DMS79 treated with DMSO at 0.1 percent for 48 hours (cell line): ENCODE data around the gene GTF3C4.
"Not testable (repeated sequence)": the region's sequence is repeated elsewhere in the genome, so short reads cannot be mapped to it uniquely, and the experiment has no call there.

Experiments
- DNase-seq: peaks from one replicate; lab custom pipeline; 2025; lab: John Stamatoyannopoulos, UW

The GTF3C4 gene

DNA sequence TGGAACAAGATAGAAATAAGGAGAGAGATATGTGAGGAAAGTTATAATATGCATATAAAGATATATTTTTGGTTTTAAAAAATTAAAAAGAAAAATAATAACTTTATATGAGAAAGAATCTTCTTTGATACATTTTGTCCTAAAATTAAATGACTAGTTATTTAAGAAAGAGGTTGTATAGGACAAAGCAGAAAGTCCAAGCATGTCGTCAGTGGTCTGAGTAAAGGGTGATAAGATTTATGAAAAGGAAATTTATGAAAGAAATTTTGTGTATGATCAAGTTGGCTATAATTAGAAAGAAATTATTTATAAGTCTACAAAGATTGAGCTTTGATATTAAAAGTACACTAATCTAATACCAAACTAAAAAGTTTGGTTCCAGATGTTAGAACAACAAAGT, 32.0 kb downstream of the GTF3C4 start:
- DNase-seq, result no peak

DNA sequence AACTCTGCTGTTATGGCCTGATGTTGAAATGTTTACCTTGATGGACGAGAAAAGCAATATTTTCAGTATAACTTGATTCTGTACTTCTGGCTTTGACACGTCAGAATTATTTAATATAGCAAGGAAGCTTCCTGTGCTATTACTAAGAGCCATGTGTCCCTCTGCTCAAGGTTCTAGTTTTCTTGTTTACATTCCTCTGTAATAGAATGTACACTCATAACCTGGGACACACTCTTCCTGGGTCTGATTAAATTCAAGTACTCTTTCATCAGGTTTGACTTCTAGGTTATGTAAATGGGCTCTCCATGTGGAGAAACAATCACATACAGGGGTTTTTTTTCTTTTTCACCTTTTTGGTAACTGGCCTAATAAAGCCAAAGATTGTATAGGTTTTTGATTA, 33.1 kb downstream of the GTF3C4 start:
- no peak for DNase-seq

DNA sequence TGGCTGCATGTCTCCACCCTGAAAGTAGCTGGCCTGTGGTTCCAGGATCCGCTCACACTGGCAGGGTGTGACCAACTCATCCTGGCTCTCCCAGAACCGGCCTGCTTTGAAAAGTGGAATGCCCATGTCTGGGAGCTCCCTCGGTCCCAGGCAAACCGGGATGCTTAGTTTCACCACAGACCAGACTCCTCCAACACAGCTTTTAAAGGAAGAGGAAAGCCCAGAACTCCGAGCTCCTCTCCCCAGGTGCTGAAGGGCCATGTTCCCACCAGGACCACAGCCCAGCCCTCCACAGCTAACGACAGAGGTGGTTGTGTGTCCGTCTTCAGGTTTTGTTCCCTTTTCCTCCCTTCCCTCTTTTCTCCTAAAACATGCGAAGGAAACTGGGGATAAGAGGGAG, 38.0 kb downstream of the GTF3C4 start:
- DNase-seq, result no peak

DNA sequence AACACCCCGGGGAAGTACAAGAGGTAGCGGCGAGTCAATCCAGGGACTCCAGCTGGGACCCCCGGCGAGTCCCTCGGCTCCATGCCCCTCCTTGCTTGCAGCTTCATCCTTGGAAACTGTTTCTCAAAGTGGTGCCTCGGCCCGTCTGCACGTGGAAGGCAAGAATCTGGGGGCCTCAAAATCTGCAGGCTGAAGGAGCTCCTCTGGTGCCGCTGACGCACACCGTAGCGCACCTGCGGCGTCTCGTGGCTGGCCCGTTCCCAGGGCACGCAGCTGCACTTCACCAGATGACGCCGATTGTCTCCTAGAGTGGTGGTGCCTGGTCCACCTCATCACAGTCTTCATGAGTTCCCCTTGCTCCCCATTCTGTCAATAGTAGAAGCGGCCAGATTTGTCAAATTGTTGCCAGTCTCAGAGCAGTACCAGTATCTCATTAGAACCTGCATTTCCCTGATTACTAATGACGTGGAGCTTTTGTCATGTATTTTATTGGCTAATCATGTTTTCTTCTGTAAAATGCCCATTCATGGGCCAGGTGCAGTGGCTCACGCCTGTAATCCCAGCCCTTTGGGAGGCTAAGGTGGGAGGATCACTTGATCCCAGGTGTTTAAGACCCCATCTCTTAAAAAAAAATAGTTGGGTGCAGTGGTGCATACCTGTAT, 38.6 kb downstream of the GTF3C4 start:
- DNase-seq, result no peak

DNA sequence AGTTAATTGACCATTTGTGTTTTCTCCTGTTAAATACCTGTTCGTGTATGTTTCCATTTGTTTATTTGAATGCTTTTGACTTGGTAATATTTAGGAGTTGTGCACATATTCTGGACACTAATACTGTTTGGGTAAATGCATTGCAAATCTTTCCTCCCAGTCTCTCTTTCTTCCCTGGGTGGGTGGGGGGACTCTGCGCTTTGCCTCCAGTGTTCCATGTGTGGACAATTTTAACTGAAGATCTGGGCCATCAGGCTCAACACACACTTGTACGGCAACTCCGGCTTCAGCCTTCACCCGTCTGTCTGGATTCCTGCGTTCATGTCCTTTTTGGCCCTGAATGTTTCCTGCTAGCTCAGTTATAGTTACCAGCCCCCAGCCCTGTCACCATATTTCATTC, 40.1 kb downstream of the GTF3C4 start:
- no peak for DNase-seq

DNA sequence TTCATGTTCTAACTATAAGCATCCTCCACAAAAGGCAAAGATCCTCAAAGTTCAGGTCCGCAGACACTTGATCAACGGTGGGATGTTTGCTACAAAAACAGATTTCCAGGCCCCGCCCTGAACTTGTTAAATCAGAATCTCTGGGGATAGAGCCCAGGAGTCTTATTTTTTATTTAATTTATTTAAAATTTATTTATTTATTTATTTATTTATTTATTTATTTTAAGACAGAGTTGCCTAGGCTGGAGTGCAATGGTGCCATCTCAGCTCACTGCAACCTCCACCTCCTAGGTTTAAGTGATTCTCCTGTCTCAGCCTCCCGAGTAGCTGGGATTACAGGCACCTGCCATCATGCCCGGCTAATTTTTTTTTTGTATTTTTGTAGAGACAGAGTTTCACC, 40.9 kb downstream of the GTF3C4 start:
- not testable (repeated sequence) for DNase-seq

DNA sequence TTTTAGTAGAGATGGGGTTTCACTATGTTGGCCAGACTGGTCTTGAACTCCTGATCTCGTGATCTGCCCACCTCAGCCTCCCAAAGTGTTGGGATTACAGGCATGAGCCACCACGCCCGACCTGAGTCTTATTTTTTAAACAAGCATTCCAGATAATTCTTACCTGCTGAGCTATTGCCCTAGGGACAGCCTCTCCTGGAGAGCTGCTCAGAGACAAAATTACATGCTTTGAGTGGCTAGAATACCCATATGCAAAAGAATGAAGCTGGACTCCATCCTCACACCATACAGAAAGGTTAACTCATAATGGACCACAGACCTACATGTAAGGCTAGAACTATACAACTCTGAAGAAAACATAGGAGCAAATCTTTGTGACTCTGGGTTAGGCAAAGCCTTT, 41.6 kb downstream of the GTF3C4 start:
- no peak for DNase-seq

DNA sequence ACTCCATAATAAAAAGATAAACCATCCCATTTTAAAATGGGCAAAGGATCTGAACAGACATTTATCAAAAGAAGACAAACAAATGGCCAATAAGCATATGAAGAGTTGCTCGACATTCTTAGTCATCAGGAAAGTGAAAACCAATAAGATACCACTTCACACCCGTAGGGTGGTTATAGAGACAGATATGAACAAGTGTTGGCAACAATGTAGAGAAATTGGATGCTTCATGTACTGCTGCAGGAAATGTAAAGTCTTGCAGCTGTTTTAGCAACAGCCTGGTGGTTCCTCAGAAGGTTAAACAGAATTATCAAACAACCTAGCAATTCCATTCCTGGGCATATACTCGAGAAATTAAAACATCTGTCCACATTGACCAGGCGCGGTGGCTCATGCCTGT, 42.5 kb downstream of the GTF3C4 start:
- DNase-seq, result no peak

DNA sequence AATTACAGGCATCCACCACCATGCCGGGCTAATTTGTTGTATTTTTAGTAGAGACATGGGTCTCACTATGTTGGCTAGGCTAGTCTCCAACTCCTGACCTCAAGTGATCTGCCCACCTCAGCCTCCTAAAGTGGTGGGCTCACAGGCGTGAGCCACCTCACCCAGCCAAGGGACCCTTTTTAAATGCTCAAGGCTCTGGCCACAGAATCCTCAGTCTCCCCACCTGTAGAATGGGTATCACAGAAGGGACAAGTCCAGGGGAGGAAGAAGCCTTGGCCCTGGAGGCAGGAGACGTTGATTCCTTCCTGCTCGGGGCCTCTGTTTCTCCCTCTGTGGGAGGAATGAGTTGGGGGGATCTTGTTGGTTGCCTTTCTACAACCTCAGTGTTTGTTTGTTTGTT, 45.7 kb downstream of the GTF3C4 start:
- no peak for DNase-seq

DNA sequence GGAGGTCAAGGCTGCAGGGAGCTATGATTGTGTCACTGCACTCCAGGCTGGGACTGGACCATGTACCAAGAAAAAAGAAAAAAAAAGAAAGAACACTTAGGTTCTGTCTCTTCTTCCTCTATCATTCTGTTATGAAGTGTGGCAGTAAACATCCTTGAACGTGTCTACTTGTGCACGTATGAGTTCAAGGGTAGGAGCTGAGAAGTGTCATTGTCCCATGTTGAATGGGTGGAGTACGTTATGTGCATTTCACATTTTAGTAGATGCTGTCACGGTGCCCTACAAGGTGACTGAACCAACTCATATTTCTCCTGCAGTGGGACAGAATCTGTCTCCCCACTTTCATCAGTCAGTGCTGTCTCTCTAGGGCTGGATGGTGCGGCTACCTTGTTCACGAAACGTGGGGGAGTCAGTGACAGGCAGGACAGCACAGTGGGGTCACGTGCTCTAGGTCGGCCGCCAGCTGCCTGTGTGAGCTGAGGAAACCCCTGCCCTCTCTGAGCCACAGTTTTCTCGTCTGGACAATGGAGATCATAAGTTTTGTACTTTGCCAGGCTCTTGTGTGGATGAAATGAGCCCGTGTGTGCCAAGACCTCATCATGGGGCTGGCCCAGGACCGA, 47.2 kb downstream of the GTF3C4 start:
- DNase-seq, result no peak

DNA sequence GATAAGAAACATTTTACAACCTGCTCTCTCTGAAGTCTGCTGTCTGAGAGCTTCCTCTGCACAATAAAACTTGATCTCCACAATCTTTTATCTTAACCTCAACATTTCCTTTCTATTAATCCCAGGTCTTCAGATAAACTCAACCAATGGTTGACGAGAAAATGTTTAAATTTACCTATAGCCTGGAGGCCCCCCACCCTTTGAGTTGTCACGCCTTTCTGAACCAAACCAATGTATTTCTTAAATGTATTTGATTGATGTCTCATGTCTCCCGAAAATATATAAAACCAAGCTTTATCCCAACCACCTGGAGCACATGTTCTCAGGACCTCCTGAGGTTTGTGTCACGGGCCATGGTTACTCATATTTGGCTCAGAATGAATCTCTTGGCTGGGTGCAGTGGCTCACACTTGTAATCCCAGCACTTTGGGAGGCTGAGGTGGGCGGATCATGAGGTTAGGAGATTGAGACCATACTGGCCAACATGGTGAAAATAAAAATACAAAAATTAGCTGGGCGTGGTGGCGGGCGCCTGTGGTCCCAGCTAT, 48.2 kb downstream of the GTF3C4 start:
- DNase-seq, result not testable (repeated sequence)

DNA sequence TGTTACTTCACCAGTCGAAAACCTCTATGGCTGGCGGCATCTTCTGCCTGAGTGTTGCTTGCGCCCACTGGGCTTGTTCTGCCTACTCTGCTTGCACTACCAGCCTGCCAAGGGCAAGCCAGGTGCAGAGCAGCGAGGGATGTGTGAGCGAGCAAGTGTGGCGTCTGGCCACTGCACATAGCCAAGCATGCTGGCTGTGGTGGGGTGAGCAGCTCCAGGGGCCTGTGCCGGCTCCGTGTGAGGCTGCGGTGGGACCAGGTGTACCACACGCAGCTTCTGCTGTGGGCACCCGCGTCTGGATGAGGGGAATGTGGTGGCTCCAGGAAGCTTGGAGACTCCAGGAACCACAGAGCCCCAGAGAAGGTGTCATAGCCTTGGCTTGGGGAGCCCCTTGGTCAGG, 51.4 kb downstream of the GTF3C4 start:
- DNase-seq, result no peak

DNA sequence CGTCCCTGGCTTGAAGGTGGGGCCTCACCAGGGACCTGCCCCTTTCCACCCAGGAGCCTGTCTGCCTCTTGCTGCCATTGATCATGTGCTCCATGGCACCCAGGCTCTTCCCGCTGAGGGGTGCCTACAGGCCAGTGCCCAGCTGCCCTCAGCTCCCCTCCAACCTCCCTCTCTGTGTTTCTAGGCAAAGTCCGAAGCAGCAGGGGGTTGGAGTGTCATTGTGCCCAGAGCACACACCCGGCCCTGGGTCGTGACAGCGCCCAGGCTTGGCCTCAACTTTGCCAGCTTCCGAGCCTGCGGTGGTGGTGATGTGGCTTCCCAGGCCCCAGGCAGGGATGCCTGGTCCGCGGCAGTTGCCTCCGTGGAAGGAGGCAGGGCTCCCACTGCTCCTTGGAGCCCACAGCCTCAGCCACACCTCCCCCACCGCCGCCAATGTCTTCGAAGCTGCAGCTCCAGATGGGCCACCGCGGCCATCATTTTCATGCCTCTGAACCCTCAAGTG, 52.4 kb downstream of the GTF3C4 start:
- DNase-seq, result no peak

DNA sequence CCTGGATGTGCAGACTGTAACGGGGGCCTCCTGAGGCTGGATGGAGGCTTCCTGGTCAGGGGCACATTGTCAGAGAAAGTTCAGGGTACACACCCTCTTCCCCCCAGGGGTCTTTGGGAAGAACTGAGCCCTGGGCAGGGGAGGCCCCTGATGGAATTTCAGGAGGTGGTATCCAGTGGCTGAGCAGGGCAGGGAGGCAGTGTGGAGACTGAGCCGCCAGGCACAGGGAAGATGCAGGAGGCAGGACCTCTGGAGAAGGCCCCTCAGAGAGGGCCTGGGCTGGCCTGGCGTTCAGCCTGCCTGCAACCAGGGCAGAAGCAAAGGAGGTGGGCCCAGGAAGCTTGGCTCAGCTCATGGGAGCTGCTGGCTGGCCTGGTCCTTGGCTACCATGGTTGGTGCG, 53.5 kb downstream of the GTF3C4 start:
- DNase-seq, result no peak

DNA sequence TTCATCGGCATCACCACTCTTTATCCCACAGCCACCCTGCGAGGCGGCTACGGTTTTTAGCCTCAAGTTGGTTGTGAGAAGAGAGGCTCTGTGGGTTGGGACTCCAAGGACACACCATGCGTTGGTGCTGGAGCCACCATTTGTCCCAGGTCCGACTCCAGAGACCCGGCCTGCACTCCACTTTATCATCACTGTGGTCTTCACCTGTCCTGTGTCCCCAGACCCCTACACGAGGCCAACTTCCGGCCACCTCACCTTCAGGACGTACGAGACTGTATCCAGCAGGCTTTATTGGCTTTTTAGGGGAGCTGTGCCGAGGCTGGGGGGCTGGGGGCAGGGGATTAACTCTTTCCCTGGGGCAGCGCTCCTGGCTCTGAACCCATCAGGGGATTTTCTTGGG, 55.0 kb downstream of the GTF3C4 start:
- DNase-seq, result no peak

DNA sequence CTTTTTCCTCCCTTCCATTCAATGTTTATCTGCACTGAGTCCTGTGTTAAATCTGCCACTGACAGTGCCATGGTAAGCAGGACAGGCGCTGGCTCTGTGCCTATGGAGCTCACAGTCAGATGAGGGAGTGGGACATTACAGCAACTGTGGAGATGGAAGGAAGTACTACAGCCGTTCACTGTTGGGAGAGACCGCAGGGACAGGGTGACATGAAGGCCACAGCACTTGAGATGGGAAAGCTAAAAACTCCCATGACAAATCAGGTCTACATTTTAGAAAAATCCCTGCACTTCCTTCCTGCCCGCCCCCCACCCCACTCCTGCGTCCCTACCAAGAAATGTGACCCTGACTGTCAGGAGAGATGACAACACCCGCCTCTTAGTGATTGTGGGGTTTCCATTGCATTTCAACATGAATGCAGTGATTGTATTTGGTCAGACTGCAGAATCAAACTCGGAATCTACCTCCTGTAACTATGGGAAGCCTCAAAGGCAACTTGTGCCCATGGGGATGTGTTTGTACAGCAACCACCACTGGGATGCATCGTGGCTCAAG, 56.4 kb downstream of the GTF3C4 start:
- DNase-seq, result no peak

DNA sequence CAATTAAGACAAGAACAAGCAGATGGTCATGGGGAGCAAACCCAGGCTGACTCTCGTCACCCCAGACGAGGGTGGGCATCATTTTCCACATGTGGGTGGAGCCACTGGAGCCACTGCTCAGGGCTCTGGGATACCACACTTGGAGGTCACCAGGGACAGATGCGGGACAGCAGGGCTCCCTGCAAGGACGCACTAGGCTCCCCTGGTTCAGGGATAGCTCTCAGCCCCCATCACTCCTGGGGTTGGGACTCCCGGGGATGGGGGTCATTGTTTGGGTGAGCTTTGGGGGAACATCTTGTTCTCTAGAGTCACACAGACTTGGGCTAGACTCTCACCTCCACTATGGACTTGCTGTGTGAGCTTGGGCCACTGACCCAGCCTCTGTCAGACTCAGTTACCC, 57.8 kb downstream of the GTF3C4 start:
- no peak for DNase-seq

DNA sequence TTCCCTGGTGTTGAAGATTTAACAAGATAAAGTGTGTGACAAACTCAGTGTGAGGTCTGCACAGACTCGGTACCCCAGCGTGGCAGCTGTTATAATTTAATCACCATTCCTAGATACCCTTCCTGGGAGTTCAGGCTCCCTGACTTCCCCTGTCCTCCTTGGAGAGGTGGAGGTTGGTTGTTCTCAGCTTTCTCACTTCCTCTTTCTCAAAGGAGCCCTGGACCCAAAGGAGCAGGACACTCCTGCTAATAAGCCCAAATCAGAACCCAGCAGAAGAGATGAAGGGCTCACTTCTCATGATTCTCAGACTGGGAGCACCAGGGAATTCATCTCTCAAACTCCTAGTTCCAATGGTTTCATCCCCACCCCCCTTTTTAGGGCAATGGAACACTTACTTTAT, 58.2 kb downstream of the GTF3C4 start:
- DNase-seq, result no peak

DNA sequence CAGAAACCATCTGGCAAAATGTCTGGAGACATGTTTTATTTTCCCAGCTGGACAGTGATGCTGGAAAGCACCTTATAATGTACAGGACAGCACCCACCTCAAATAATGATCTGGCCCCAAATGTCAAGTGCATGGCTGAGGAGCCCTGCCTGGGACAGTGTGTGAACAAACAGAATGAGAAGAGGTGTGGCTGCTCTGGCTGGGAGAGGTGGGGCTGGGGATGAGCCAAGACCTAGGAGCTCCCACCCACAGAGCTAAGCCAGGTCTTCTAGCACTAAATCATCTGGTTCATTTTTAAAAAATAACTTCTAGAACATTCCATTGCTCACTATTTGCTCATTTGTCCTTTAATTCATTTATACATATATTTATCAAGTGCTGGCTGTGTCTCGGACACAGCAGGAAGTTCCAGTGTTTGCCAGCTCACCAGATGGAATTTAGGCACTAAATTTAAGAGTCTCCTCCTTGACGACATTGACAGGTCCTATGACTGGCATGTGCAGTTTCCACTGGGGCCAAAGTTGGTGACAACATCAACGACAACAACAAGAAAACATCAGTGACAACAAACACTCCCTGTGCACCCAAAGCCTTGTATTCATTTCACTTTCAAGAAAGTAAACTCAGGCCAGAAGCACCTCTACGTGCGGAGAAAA, 59.1 kb downstream of the GTF3C4 start:
- no peak for DNase-seq

DNA sequence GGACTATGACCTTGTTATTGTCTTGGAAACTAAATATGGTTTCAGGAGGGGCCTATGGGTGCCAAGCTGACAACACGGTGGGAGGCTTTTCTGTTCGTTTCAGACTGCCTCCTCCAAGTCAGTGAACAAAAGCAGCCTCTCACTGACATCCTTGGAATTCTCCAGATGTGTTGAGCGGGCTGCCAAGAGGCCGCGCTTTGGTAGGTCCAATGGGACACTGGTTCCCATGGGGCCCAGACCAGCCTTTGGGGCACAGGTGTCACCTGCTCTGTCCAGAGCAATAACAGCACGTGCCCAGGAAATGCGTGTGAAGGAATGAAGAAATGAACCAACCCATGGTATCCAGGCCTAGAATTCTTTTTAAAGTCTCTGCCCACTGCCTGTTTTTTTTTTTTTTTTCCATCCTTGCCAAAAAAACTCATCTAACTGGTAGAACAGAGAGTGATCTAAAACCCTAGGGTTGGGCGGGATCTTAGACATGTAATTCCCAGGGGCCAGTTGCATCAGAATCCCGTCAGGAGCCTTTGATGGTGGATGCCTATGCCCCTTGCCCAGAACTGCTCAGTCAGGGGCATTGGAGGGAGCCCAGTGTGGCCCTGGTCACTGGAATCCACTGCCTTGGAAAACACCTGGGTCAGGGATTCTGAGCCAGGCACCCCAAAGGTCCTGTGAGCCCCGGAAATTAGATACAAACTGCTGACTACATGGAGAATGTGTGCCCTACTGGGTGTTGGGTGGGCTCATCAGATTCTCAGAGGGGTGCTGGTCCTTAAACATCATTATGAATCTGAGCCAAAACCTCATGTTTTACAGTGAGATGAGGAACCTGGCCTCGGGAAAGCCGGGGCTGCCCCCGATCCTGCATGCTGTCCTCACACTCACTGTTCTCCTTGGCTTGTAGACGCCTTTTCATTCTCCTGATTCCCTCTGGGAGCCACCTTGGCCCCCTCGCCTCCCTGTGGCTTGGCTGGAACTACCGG, 60.1 kb downstream of the GTF3C4 start:
- no peak for DNase-seq

DNA sequence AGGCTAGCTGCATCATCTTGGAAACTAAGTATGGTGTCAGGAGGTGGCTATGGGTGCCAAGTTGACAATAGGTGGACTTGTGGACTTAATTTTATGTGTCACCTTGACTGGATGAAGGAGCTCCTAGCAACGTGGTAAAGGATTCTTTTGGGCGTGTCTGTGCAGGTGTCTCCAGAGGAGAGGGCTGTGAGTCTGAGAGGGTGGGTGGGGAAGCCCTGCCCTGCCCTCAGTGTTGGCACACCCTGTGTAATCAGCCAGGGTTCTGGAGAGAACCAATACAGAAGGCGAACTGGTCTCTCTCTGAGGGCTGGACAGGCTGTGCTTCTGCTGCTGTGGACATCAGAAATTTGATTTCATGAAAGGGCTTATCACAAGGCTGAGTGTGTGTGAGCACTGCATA, 61.0 kb downstream of the GTF3C4 start:
- no peak for DNase-seq
